Endometrial microvascular endothelial cells (primary cell): ENCODE results near the gene ASPHD1. TPM values are rescaled to one million over a fixed set of nuclear protein-coding genes. Genes with fewer than 3 reads are reported as not detected.
"Not testable (repeated sequence)": the region's sequence is repeated elsewhere in the genome, so short reads cannot be mapped to it uniquely, and the experiment has no call there.

Source experiments
- in situ Hi-C: cut with HindIII; loops from 2 replicates; pipeline ENCODE4 v1.10.0; 2017; ENCODE audit warnings: low sequenced_read_pairs, low pct_unique_long_range_greater_than_20kb; ENCODE audit errors: inconsistent ontology term
- total RNA-seq: library from RNA; depleted of rRNA; stranded (reverse); fragments of >200 nt; gene quantifications from one replicate; pipeline ENCODE4 v1.2.3, GENCODE V29; 2015; ENCODE audit errors: inconsistent ontology term

The ASPHD1 gene
- total RNA-seq, 1 donor from 2014 or later = not detected

DNA sequence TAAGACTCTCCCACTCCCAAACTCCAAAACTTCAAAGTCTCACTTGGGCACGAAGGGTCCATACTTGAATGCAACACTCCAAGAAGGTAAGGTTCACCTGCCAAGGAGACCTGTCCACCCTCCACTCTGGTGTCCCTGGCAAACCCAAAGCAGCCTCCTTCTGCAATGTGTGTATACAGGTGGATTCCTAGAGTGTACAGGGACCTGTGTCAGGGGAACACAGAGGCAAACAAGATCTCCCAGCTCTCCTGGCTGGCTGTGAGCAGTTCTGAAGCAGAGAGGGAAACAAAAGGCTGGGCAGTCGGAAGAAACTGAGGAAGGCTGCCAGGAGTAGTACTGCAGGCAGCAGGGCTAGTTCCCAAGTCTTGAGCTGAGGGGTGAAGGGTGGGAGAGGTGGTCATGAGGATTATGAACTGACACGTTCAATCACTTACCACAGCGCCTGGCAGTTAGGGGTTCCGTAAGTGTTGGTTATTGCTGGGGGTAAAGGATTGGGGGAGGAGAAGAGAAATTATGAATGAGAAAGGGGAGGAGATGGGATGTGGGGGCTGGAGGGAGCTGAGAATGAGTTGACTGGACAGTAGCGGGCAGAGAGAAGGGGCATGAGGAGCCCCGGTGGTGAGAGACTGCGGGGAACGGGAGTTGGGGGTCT, 24.9 kb downstream of the ASPHD1 start:
- in situ Hi-C loops = no loop called here

- in situ Hi-C loops = no loop called here
These were observed 25.8 kb downstream of the ASPHD1 start, which contains the start of gene KCTD13 for GRCh38 chr16:29925781-29926710. TSS of gene KCTD13 (minus strand) at chr16:29926226. CDS start at chr16:29926033, 193 bp downstream.

- in situ Hi-C loops = no loop called here
These were observed 26.4 kb downstream of the ASPHD1 start for GRCh38 chr16:29926711-29927052.

DNA sequence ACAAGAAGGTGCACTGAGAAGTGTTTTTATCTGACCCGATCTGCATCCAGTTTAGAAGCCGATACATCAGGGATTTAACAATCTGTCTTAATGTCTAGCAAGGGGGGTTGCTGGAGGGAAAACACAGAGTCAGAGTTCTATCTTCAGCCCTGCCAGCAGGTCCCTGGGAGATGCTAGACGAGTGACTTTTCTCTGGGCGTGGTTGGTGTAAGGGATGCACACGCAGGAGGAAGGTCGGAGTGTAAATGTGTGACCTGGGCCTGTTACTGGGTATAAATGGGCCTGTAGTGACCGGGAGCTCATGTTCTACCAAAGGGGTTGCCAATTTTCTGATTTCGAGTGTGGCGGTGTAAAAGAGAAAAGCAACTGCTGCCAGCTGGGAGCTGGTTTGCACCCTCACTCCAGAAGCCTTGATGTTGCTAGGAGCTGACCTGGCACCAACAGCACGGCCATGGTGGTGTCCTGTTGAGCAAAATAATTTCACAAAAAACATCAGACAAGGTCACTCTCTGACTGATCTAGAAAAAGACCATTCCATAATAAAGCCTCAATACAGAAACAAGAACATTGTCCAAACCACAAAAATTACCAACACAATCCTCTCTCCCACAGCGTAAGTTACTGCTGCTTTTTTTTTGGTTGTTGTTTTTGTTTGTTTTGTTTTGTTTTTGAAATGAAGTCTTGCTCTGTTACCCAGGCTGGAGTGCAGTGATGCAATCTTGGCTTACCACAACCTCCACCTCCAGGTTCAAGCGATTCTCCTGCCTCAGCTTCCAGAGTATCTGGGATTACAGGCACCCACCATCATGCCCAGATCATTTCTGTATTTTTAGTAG, 27.0 kb downstream of the ASPHD1 start:
- in situ Hi-C loops = no loop called here

GRCh38 chr16:29931750-29932149, 31.5 kb downstream of the ASPHD1 start:
- in situ Hi-C loops = not testable (repeated sequence)

- in situ Hi-C loops = no loop called here
These were observed 40.4 kb downstream of the ASPHD1 start for GRCh38 chr16:29940656-29941055.

GRCh38 chr16:29943846-29944799, 43.8 kb downstream of the ASPHD1 start:
- in situ Hi-C loops = no loop called here

DNA sequence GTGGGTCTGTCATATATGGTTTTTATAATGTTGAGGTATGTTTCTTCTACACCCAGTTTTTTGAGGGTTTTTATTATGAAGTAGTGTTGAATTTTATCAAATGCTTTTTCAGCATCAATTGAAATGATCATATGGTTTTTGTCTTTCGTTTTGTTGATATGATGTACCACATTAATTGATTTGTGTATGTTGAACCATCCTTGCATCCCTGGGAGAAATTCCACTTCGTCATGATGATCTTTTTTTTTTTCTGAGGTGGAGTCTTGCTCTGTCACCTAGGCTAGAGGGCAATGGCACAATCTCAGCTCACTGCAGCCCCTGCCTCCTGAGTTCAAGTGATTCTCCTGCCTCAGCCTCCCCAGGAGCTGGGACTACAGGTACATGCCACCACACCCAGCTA, 47.6 kb downstream of the ASPHD1 start:
- in situ Hi-C loops = no loop called here

GRCh38 chr16:29950806-29951461, 50.6 kb downstream of the ASPHD1 start:
- in situ Hi-C loops = no loop called here

- in situ Hi-C loops = no loop called here
These were observed 51.5 kb downstream of the ASPHD1 start for GRCh38 chr16:29951625-29952365.

Other genes with a start within 250 kb of the ASPHD1 start
- gene SPN, start 237.2 kb upstream of the ASPHD1 start, total RNA-seq = not detected
- gene QPRT, start 221.3 kb upstream of the ASPHD1 start, total RNA-seq = not detected
- not detected for gene C16orf54, start 154.5 kb upstream of the ASPHD1 start, total RNA-seq
- not detected for gene ZG16, start 122.2 kb upstream of the ASPHD1 start, total RNA-seq
- gene KIF22, start 109.7 kb upstream of the ASPHD1 start, total RNA-seq = 98.0 TPM
- gene MAZ, start 94.0 kb upstream of the ASPHD1 start, total RNA-seq = 179 TPM
- not detected for gene PRRT2, start 88.3 kb upstream of the ASPHD1 start, total RNA-seq
- 36.8 TPM for gene PAGR1, start 84.3 kb upstream of the ASPHD1 start, total RNA-seq
- gene MVP, start 80.0 kb upstream of the ASPHD1 start, total RNA-seq = 416 TPM
- gene CDIPT, start 37.3 kb upstream of the ASPHD1 start, total RNA-seq = 105 TPM
- 0.37 TPM for gene SEZ6L2, start 938 bp upstream of the ASPHD1 start, total RNA-seq
- 4.2 TPM for gene KCTD13, start 25.7 kb downstream of the ASPHD1 start, total RNA-seq
- 150 TPM for gene TMEM219, start 61.6 kb downstream of the ASPHD1 start, total RNA-seq
- 87.5 TPM for gene TAOK2, start 73.4 kb downstream of the ASPHD1 start, total RNA-seq
- gene HIRIP3, start 95.1 kb downstream of the ASPHD1 start, total RNA-seq = 9.7 TPM
- 104 TPM for gene INO80E, start 95.8 kb downstream of the ASPHD1 start, total RNA-seq
- not detected for gene DOC2A, start 110.5 kb downstream of the ASPHD1 start, total RNA-seq
- gene C16orf92, start 122.7 kb downstream of the ASPHD1 start, total RNA-seq = not detected
- 0.84 TPM for gene TLCD3B, start 130.8 kb downstream of the ASPHD1 start, total RNA-seq
- gene ALDOA, start 165.3 kb downstream of the ASPHD1 start, total RNA-seq = 1,335 TPM
- gene PPP4C, start 175.5 kb downstream of the ASPHD1 start, total RNA-seq = 135 TPM
- not detected for gene TBX6, start 191.4 kb downstream of the ASPHD1 start, total RNA-seq
- gene YPEL3, start 195.7 kb downstream of the ASPHD1 start, total RNA-seq = 10.9 TPM
- gene GDPD3, start 213.0 kb downstream of the ASPHD1 start, total RNA-seq = 1.3 TPM
- 78.1 TPM for gene MAPK3, start 222.7 kb downstream of the ASPHD1 start, total RNA-seq